Stomach (tissue), 9 donors: Measurements from ENCODE around the gene TRAF3. TPM values are rescaled to one million over a fixed set of nuclear protein-coding genes. Genes with fewer than 3 reads are reported as not detected.

Experiments
- DNase-seq, 2 donors: peaks; one replicate each; pipeline versions ENCODE4 v3.0.0 to v3.0.0-alpha.2; 2013 to 2019
- H3K27ac ChIP-seq, 5 donors: fragments of 200-600 bp in 4 of 5; sonication (generic) in 4 of 5; one replicate each; pipeline ENCODE4 v1.5.1; 2013 to 2019; ENCODE audit warnings: mild to moderate bottlenecking in 1 of 5, moderate library complexity in 1 of 5
- H3K27me3 ChIP-seq, 3 donors: fragments of 200-600 bp; sonication (generic); one replicate each; pipeline ENCODE4 v1.5.1; 2017 to 2019; ENCODE audit warnings: mixed run types in 1 of 3
- H3K36me3 ChIP-seq, 4 donors: fragments of 200-600 bp; sonication (generic); 1 replicate in 3 of 4; 2 replicates in 1 of 4; pipeline ENCODE4 v1.5.1; 2016 to 2019
- H3K4me1 ChIP-seq, 4 donors: fragments of 200-600 bp; sonication (generic); one replicate each; pipeline ENCODE4 v1.5.1; 2016 to 2019
- H3K4me3 ChIP-seq, 4 donors: fragments of 200-600 bp; sonication (generic) in 3 of 4; one replicate each; pipeline ENCODE4 v1.5.1; 2016 to 2019; ENCODE audit warnings: mild to moderate bottlenecking in 1 of 4
- H3K9me3 ChIP-seq, 4 donors: fragments of 200-600 bp; sonication (generic); one replicate each; pipeline ENCODE4 v1.5.1; 2016 to 2019
- CTCF ChIP-seq, 7 experiments: fragments of 450-650 bp in 4 of 7; fragments of 200-600 bp in 3 of 7; sonication (generic) in 3 of 7; IDR thresholded peaks; one replicate each; pipeline ENCODE4 v1.5.1; 2016 to 2019; ENCODE audit warnings: antibody characterized with exemption in 7 of 7, control low read depth in 2 of 7, mild to moderate bottlenecking in 1 of 7
- EP300 ChIP-seq: sonication (generic); formaldehyde crosslinking; IDR thresholded peaks from one replicate; pipeline ENCODE4 v1.6.1; 2017; ENCODE audit warnings: antibody characterized with exemption
- POLR2A ChIP-seq, 4 donors: fragments of 450-650 bp; IDR thresholded peaks; one replicate each; pipeline ENCODE4 v1.6.1; 2016; ENCODE audit warnings: antibody characterized with exemption in 4 of 4, control low read depth in 2 of 4, mild to moderate bottlenecking in 1 of 4, moderate library complexity in 1 of 4
- POLR2AphosphoS5 ChIP-seq, 3 donors: sonication (generic); formaldehyde crosslinking; IDR thresholded peaks; one replicate each; pipeline ENCODE4 v1.6.1; 2016; ENCODE audit warnings: antibody characterized with exemption in 3 of 3
- WGBS, 5 donors: extraction: QIAGEN DNeasy Blood & Tissue Kit in 3 of 5; methylation state at CpG; one replicate each; pipeline versions ENCODE4 v1.1.5 to v1.1.7; 2013 to 2018; 5-methylcytosine and 5-hydroxymethylcytosine counted together
- intact Hi-C: fragments of 100-400 bp; cut with DNase I; formaldehyde crosslinking; loops from one replicate; pipeline ENCODE4 v1.15.1; 2023; ENCODE audit warnings: low total_unique reads
- polyA plus RNA-seq, 3 donors: library from polyadenylated mRNA; stranded (reverse); fragments of 200-250 nt; gene quantifications; one replicate each; pipeline ENCODE4 v1.2.3, GENCODE V29; 2013
- total RNA-seq, 5 donors: library from RNA; depleted of rRNA; stranded (reverse); fragments of >200 nt; gene quantifications; one replicate each; pipeline versions ENCODE4 v1.1.0 to v1.2.3, GENCODE V29; 2014 to 2016
- donor health status: healthy with polysubstance abuse.
- donor health status: Bipolar disorder and iron deficiency.
- donor health status: healthy.

Gene TRAF3
- total and polyA plus RNA-seq, 8 donors, result 3.5 to 30.1 (median 6.3) TPM

DNA sequence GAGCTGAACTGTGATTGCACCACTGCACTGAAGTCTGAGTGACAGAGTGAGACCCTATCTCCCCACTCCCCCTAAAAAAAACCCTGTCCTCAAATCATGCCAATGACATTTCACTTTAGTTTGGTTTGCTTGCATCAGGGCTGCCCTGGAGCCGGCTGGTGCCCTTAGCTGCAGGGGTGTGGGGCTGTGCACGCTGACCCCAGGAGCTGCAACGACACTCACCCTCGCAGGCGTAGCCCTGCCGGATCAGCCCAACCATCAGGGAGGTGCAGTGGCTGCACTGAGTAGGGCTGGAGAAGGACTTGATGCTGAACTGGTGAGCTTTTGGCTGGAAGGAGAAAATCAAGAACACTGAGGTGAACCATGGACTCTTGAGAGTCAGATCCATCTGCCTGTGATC, 175.0 kb downstream of the TRAF3 start:
- no peak overlapping the region for H3K27ac ChIP-seq
- no peak for DNase-seq
- intact Hi-C loops, result no loop called here
- peaks cover 15 to 23% (median 18%) of the 10 kb centered on the region in 4 donors for H3K4me1 ChIP-seq
- TF ChIP-seq POLR2A (IDR thresholded peaks at IDR 0.05), result no peak
- no peak for TF ChIP-seq EP300
- no peak for TF ChIP-seq POLR2AphosphoS5 (IDR thresholded peaks at IDR 0.05)
- TF ChIP-seq CTCF (IDR thresholded peaks at IDR 0.05), result no peak
- H3K4me3 ChIP-seq, result no peak overlapping the region
- H3K27me3 ChIP-seq, result no peaks in the 10 kb centered on the region
- no peaks in the 10 kb centered on the region for H3K9me3 ChIP-seq
- H3K36me3 ChIP-seq, result peaks cover 64 to 95% (median 94%) of the 10 kb centered on the region in 4 donors
- 88 to 96% (median 93%) methylated on average over 6 of the region's 6 CpGs; no CpG with 5 or more reads in 1 of the 5 donors for WGBS, 5 donors

GRCh38 chr14:102953100-102953499, 175.9 kb downstream of the TRAF3 start:
- intact Hi-C loops, result no loop called here
- Histone ChIP-seq H3K27ac (no peak overlapping the region), H3K27me3 (no peaks in the 10 kb centered on the region), H3K9me3 (no peaks in the 10 kb centered on the region), H3K4me3 (no peak overlapping the region), H3K4me1 (peaks cover 15 to 23% (median 18%) of the 10 kb centered on the region in 4 donors), H3K36me3 (peaks cover 66 to 96% (median 96%) of the 10 kb centered on the region in 4 donors)
- DNase-seq, result no peak
- WGBS, 5 donors, result 89 to 92% (median 89%) methylated on average over 15 of the region's 15 CpGs
- TF ChIP-seq POLR2AphosphoS5 (IDR thresholded peaks at IDR 0.05), result no peak

DNA sequence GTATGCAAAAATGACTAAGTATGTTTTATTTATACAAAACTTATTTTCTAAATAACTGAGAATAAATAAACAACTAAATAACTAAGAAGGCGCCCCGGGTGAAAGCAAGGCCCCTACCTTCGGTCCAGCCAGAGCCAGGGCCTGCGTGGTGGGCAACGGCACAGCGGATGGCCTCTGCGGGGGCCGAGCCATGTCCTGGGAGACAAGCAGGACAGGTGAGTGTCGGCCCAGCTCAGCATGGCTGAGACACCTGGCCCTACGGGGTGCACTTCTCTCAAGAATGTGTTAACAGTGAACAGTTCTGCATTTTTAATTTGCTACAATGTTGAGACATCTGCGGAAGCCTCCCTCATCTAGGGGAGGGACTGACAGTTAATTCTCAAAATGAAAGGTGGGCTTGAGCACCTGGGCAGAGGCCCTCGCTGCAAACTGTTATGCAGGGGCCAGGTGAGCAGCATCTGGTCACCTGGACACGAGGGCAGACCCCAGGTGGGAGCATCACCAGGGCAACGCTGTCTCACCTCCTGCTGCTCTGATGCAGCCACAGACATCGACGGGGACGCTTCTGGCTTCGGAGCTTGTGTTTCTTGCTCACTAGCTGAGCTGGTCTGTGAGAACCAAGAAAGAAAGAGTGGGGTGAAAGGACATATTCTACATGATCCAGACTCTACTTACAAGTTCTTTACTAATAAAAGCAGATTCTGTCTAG, 177.0 kb downstream of the TRAF3 start:
- H3K4me3 ChIP-seq, result no peak overlapping the region
- TF ChIP-seq POLR2A (IDR thresholded peaks at IDR 0.05) (no peak), CTCF (IDR thresholded peaks at IDR 0.05) (no peak), POLR2AphosphoS5 (IDR thresholded peaks at IDR 0.05) (no peak), EP300 (no peak)
- H3K4me1 ChIP-seq, result peaks cover 11 to 16% (median 12%) of the 10 kb centered on the region in 4 donors
- no peak for DNase-seq
- 88 to 93% (median 89%) methylated on average over 18 of the region's 18 CpGs for WGBS, 5 donors
- no peak overlapping the region for H3K27ac ChIP-seq
- no peaks in the 10 kb centered on the region for H3K27me3 ChIP-seq
- H3K9me3 ChIP-seq, result no peaks in the 10 kb centered on the region
- intact Hi-C loops, result no loop called here
- peaks cover 72 to 100% (median 100%) of the 10 kb centered on the region in 4 donors for H3K36me3 ChIP-seq

GRCh38 chr14:102955636-102956408, 178.6 kb downstream of the TRAF3 start:
- DNase-seq, result no peak
- TF ChIP-seq CTCF (IDR thresholded peaks at IDR 0.05) (no peak), POLR2A (IDR thresholded peaks at IDR 0.05) (no peak), POLR2AphosphoS5 (IDR thresholded peaks at IDR 0.05) (no peak), EP300 (no peak)
- WGBS, 5 donors, result 78 to 88% (median 84%) methylated on average over 8 of the region's 8 CpGs
- intact Hi-C loops, result no loop called here
- H3K36me3 ChIP-seq, result peaks cover 74 to 100% (median 100%) of the 10 kb centered on the region in 4 donors
- no peaks in the 10 kb centered on the region for H3K9me3 ChIP-seq
- peaks cover 0 to under 1% (median 0%) of the 10 kb centered on the region in 4 donors for H3K4me1 ChIP-seq
- no peak overlapping the region for H3K27ac ChIP-seq
- H3K4me3 ChIP-seq, result no peak overlapping the region
- H3K27me3 ChIP-seq, result no peaks in the 10 kb centered on the region
